Right ventricle myocardium inferior (tissue), 1 donor: ENCODE data around the gene CREB3. TPM values are rescaled to one million over a fixed set of nuclear protein-coding genes. Genes with fewer than 3 reads are reported as not detected.
A peak's percentile ranks its signal among the peaks of the same experiment; 100 is the strongest.

Experiments used
- ATAC-seq: fragments of 200-7000 bp; cut with Tn5 transposase; one replicate; pipeline ENCODE4 v1.9.1; 2020; ENCODE audit warnings: mild to moderate bottlenecking, moderate library complexity
- DNase-seq: peaks from one replicate; pipeline ENCODE4 v3.0.0; 2021; ENCODE audit errors: missing footprints
- intact Hi-C: fragments of 100-400 bp; cut with DNase I; formaldehyde crosslinking; loops from one replicate; pipeline ENCODE4 v1.11.0; 2022
- long read RNA-seq: library from polyadenylated mRNA; unstranded; transcript quantifications from one replicate; pipeline ENCODE4 v2.0.0, GENCODE V29; 2021
- total RNA-seq: library from RNA; stranded (reverse); fragmentation: NEBNext Ultra II Directional; extraction: Animal tissue kit (Norgen Biotek cat#: 25700); gene quantifications from one replicate; pipeline ENCODE4 v1.2.1, GENCODE V29; 2021
- donor health status: DM: no; HTN: yes; CAD: no; lungs with severe emphysema.

Gene CREB3
- total RNA-seq: 23.5 TPM
- long read RNA-seq, transcript CREB3-201 (9 exons, 1,832 nt): major isoform, 14 of 18 reads
- long read RNA-seq, partial matches to known transcripts: 2 of 18 reads
- long read RNA-seq, other reads (novel, unspliced or antisense): 2 of 18 reads

- peak; percentile 99 for DNase-seq
- intact Hi-C loops: loop anchor here (2.0 to 5.0 kb wide), 2 partner anchors 17 to 95 kb away; partner anchors contain the start of genes FAM221B, GBA2, RGP1 and TMEM8B
- ATAC-seq: peak; percentile 94
Measured at GRCh38 chr9:35732185-35732799, at the start of gene CREB3, which contains the start of gene TLN1. Gene CREB3, plus strand, starts transcription at chr9:35732666. Its CDS starts 107 bp downstream, at chr9:35732773. Gene TLN1, minus strand, starts transcription at chr9:35732195. Its CDS starts 6,501 bp downstream, at chr9:35725694.

DNA sequence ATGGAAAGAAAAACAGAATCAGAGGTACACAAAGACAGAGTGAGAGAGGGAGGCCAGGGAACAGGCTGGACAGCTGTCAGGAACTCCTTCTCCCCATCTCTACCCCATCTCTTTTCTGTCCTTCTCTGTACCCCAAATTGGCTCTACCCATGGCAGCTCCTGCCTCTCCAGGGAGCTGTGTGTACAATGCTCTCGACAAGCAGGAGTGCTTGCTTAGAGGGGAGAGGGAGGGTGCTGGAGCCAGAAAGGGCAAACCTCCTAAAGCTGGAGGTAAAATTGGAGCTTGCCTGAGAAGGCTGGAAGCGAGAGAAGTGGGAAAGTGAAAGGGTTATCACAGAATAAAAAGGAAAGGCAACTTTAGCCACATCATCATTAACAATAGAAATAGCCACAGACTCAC, 49.1 kb upstream of the CREB3 start:
- ATAC-seq: no peak
- no peak for DNase-seq
- intact Hi-C loops: no loop called here

DNA sequence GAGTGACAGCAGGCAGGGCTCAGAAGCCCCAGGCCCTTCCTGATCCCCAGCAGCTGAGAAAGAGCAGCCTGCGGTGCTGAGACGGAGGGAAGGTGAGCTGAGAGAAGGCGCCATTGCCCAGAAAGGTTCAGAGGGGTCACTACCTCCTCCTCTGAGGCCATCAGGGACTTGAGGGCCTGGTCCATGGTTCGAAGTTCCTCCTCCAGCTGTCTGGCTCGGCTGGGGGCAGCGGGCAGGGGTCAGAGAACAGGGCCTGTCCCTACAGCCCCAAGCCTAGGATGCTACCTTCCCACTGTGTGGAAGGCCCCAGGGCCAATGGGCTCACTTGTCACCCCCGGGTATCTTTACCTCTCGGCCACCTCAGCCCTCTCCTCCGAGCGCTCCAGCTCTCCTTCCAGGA, 47.5 kb upstream of the CREB3 start:
- ATAC-seq (no peak), DNase-seq (no peak)
- intact Hi-C loops: no loop called here

- no peak for ATAC-seq
- intact Hi-C loops: no loop called here
- no peak for DNase-seq
Measured at GRCh38 chr9:35685506-35685905, 47.0 kb upstream of the CREB3 start.

DNA sequence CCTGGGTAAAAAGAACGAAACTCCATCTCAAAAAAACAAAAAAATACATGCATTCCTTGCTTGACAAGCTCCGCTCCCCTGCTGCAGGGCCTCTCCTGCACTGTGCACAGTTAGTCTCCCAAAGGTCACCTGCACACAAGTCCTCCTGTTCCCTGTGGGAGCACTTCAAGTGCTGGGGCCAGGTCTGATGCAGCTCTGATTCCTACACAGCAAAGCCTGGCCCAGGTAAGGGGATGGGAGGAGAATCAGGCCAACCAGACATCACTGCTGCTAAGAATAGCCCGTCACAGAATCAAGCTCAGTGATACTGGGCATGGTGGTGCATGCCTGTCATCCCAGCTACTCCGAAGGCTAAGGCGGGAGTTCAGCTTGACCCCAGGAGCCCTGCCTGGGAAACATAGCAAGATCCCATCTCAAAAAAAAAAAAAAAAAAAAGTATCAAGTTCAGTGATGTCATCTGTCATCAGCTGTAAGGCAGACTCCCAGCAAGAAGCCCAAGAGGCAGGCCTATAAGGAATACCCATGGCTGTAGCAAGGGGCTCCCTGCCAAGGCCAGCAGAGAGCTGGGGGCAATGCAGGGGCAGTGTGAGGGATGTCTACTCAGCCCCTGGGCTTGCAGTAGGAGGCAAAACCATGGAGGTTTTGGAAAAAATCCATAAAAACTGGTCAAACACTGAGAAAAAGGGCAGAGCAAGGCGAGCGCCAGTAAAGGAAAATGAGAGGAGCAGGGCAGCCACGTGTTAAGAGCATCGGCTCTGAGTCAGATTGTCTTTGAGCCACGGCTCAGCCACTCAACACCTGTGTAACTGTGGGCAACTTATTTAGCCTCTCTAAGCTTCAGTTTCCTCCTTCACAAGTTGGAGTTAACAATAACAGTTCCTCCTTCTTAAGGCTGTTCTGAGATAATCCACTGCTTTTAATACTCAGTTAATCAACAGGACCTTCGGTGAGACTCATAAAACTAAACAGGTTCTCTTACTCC, 46.0 kb upstream of the CREB3 start:
- intact Hi-C loops: no loop called here
- no peak for DNase-seq
- ATAC-seq: peak; percentile 30

DNA sequence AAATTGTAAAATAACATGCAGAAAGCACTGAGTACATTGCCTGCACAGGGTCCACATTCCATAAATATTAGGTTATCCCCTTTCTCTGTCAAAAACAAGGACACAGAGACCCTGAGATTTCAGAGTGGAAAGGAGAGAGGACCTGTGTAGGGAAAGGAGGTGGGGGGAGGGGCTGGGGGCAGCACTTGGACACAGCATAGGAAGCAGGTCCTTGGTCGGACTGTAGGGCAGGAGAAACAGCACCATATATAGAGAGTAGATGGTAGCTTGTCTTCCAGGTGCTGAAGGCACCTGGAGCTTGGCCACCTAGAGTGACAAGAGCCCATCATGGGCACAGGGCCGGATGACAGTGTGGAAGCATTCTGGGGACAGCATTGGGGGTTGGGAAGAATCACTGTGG, 45.2 kb upstream of the CREB3 start:
- ATAC-seq (no peak), DNase-seq (no peak)
- intact Hi-C loops: no loop called here

GRCh38 chr9:35687972-35688557, 44.4 kb upstream of the CREB3 start:
- ATAC-seq (no peak), DNase-seq (no peak)
- intact Hi-C loops: no loop called here

DNA sequence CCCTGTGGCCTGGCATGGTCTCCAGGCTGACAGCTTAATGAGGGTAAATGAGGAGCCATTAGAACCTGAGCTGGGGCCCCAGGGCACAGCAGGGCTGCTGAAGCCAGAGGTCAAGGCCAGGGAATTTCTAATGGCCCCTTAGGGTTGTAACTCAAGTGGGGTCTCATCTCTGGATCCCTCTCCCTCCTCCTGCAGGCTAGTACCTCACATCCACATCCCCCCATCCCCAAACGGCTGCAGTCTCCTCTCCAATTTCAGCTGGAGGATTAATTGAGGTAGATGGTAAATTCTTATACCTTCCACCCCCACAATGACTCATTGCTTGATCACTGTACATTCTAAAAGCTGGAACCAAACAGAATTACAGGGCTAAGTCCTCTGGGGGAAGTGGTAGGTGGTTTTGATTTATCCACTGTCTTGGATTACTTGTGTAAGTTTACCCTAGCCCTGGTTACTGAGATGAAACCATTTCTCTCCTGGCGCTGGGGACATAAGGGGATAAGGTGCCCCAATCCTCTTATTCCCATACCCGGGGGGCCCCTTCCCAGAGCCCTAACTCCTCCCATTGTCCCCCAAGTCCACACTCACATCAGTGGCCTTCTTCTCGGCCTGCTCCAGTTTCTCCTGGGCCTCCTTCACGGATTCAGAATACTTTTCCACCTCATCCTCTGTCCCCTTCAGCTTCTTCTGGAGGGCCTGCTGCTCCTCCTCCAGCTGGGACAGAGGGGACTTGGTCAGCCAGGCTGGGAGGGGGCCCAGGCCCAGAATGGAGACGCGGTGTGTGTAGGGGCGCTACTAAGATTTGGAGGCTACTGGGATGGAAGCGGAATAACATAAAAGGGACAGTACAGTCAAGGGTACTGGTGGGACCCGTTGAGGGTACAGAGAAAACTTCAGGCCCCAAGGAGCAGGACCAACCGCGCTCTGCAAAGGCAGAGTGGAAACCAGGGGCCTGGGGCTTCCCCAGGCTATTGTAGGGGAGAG, 43.6 kb upstream of the CREB3 start:
- intact Hi-C loops: no loop called here
- no peak for ATAC-seq
- no peak for DNase-seq

- DNase-seq: peak; percentile 78
- intact Hi-C loops: loop anchor here (2.0 to 5.0 kb wide), 2 partner anchors 29 to 38 kb away; no protein-coding TSS in a partner anchor
- peak; percentile 77 for ATAC-seq
Measured at GRCh38 chr9:35689542-35690293, 42.7 kb upstream of the CREB3 start, which contains the start of gene TPM2. Gene TPM2, minus strand, starts transcription at chr9:35689925. Its CDS starts 108 bp downstream, at chr9:35689817.

- ATAC-seq (no peak), DNase-seq (no peak)
- intact Hi-C loops: loop anchor here (2.0 to 5.0 kb wide), 2 partner anchors 29 to 37 kb away; no protein-coding TSS in a partner anchor
Measured at GRCh38 chr9:35690294-35690613, 42.2 kb upstream of the CREB3 start.

- ATAC-seq: peak; percentile 69
- intact Hi-C loops: loop anchor here (2.0 to 5.0 kb wide), 2 partner anchors 30 to 37 kb away; no protein-coding TSS in a partner anchor
- DNase-seq: peak; percentile 87
Measured at GRCh38 chr9:35690614-35691333, 41.7 kb upstream of the CREB3 start.

DNA sequence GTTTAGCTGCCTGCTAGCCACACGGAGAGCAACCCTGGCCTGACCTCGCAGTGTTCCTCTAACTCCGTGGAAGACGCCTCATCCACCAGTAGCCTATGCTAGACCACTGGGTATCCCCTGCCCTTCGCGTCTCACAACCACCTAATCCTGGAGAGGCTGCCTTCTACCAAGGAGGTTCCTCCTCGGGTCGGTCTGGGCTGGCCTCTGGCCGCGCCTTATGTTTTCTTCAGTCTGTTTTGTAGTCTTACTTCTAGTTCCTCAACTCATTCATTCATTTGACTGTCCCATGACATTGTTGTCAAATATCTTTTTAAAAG, 41.2 kb upstream of the CREB3 start:
- peak; percentile 2 for ATAC-seq
- intact Hi-C loops: loop anchor here (2.0 to 5.0 kb wide), 2 partner anchors 30 to 36 kb away; no protein-coding TSS in a partner anchor
- no peak for DNase-seq

GRCh38 chr9:35691757-35692301, 40.6 kb upstream of the CREB3 start:
- no peak for ATAC-seq

DNA sequence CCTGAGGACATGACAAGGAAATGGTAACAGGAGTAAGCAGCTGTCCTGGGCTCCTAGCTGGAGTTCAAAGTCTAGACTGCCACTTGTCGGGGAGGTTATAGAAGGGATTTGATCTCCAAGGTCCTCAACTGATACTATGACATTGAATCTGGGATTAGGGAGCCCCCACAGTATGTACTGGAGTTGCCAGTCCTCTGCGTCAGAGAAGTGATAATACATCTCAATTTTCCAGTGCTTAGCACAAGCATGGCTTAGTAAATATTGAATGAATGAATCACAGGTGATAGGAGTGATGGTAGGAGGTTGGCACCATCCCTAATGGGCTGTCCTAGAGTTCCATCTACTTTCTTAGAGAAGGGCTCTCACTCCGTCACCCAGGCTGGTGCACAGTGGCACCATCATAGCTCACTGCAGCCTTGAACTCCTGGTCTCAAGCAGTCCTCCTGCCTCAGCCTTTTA, 36.5 kb upstream of the CREB3 start:
- intact Hi-C loops: no loop called here
- no peak for DNase-seq
- ATAC-seq: no peak

More at GRCh38 chr9:35691757-35692301, 40.6 kb upstream of the CREB3 start:
- no peak for DNase-seq
- intact Hi-C loops: loop anchor here (2.0 to 5.0 kb wide), 2 partner anchors 31 to 35 kb away; no protein-coding TSS in a partner anchor

DNA sequence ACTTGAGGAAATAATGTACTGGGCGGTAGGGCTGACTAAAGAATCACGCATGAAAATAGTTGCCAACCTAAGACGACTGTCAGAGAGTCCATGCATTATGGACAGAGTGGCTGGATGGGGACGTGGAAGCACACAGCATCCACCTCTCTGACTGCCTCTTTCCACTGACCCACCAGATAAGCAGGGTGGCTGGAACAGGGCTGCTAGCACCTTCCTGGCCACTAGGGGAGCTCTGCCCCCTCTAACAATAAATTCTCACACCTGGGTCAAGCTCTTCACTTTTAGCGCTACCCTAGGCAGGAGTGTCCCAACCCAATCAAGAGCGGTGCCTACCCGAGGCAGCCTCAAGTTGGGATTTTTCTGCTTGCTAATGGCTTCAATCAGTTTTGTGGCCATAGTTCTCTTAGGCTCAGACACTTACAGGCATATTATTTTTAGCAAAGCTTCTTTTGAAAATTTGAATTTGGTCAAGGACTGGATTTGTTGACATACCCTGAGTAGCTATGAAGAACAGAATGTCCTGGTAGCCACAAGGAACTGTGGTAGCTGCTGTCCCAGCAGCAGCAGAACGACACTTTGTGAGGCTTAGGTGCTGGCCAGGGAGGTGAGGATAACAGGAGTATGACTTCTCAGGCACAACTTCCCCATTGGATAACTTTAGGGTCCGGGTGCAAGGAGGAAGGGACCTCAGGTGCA, 35.8 kb upstream of the CREB3 start:
- intact Hi-C loops: no loop called here
- ATAC-seq (peak; percentile 69), DNase-seq (no peak)

GRCh38 chr9:35697486-35697885, 35.0 kb upstream of the CREB3 start:
- DNase-seq: no peak
- ATAC-seq: no peak
- intact Hi-C loops: no loop called here
